Stimulated activated CD8-positive, alpha-beta memory T cell treated with anti-CD3 and anti-CD28 coated beads, Interleukin-4, amount 100 ng/mL, for 48 hours (primary cell): ENCODE data around the gene DPY19L1.
"Not testable (repeated sequence)": the region's sequence is repeated elsewhere in the genome, so short reads cannot be mapped to it uniquely, and the experiment has no call there.

Experiments used
- DNase-seq: peaks from one replicate; pipeline ENCODE4 v3.0.0-alpha.2; 2020

The DPY19L1 gene

GRCh38 chr7:34984140-34984539 lies 53.1 kb downstream of the DPY19L1 start:
- DNase-seq, result not testable (repeated sequence)

GRCh38 chr7:34982371-34983019 lies 54.8 kb downstream of the DPY19L1 start:
- no peak for DNase-seq

- not testable (repeated sequence) for DNase-seq
Measured at GRCh38 chr7:34979124-34979523, 58.2 kb downstream of the DPY19L1 start.

- DNase-seq, result no peak
Measured at GRCh38 chr7:34973400-34973760, 63.9 kb downstream of the DPY19L1 start.

- DNase-seq, result not testable (repeated sequence)
Measured at GRCh38 chr7:34972739-34973399, 64.4 kb downstream of the DPY19L1 start.

GRCh38 chr7:34967818-34968217 lies 69.5 kb downstream of the DPY19L1 start:
- not testable (repeated sequence) for DNase-seq

- not testable (repeated sequence) for DNase-seq
Measured at GRCh38 chr7:34966504-34966903, 70.8 kb downstream of the DPY19L1 start.

GRCh38 chr7:34958021-34958420 lies 79.3 kb downstream of the DPY19L1 start:
- DNase-seq, result no peak

- DNase-seq, result no peak
Measured at GRCh38 chr7:34952822-34953221, 84.5 kb downstream of the DPY19L1 start.

- no peak for DNase-seq
Measured at GRCh38 chr7:34949361-34949760, 87.9 kb downstream of the DPY19L1 start.

- DNase-seq, result not testable (repeated sequence)
Measured at GRCh38 chr7:34947427-34947826, 89.9 kb downstream of the DPY19L1 start.

GRCh38 chr7:34946486-34946885 lies 90.8 kb downstream of the DPY19L1 start:
- DNase-seq, result no peak

GRCh38 chr7:34945894-34946477 lies 91.3 kb downstream of the DPY19L1 start:
- DNase-seq, result not testable (repeated sequence)

- no peak for DNase-seq
Measured at GRCh38 chr7:34939175-34939574, 98.1 kb downstream of the DPY19L1 start.

- not testable (repeated sequence) for DNase-seq
Measured at GRCh38 chr7:34935735-34936165, 101.5 kb downstream of the DPY19L1 start.

- no peak for DNase-seq
Measured at GRCh38 chr7:34931739-34932138, 105.5 kb downstream of the DPY19L1 start.

GRCh38 chr7:34929783-34930182 lies 107.5 kb downstream of the DPY19L1 start:
- DNase-seq, result not testable (repeated sequence)

GRCh38 chr7:34928560-34928959 lies 108.7 kb downstream of the DPY19L1 start:
- DNase-seq, result no peak

GRCh38 chr7:34928052-34928451 lies 109.2 kb downstream of the DPY19L1 start:
- DNase-seq, result peak; percentile 80

- not testable (repeated sequence) for DNase-seq
Measured at GRCh38 chr7:34920470-34920869, 116.8 kb downstream of the DPY19L1 start.

- DNase-seq, result not testable (repeated sequence)
Measured at GRCh38 chr7:34919038-34919437, 118.2 kb downstream of the DPY19L1 start.

- not testable (repeated sequence) for DNase-seq
Measured at GRCh38 chr7:34918198-34918861, 119.0 kb downstream of the DPY19L1 start.

GRCh38 chr7:34917515-34917914 lies 119.8 kb downstream of the DPY19L1 start:
- DNase-seq, result not testable (repeated sequence)

- no peak for DNase-seq
Measured at GRCh38 chr7:34916267-34916666, 121.0 kb downstream of the DPY19L1 start.
